ENCODE measurements around the gene SMIM41.

Gene SMIM41

GRCh38 chr12:52050758-52051541, 28.6 kb upstream of the SMIM41 start, which contains the start of gene NR4A1:
Gene NR4A1, plus strand, starts transcription at chr12:52051442. Its CDS starts 2,887 bp downstream, at chr12:52054329.
- DNase-seq = peak; percentile 99

- peak; percentile 61 for DNase-seq
Measured at GRCh38 chr12:52052468-52053186, 26.9 kb upstream of the SMIM41 start.

DNA sequence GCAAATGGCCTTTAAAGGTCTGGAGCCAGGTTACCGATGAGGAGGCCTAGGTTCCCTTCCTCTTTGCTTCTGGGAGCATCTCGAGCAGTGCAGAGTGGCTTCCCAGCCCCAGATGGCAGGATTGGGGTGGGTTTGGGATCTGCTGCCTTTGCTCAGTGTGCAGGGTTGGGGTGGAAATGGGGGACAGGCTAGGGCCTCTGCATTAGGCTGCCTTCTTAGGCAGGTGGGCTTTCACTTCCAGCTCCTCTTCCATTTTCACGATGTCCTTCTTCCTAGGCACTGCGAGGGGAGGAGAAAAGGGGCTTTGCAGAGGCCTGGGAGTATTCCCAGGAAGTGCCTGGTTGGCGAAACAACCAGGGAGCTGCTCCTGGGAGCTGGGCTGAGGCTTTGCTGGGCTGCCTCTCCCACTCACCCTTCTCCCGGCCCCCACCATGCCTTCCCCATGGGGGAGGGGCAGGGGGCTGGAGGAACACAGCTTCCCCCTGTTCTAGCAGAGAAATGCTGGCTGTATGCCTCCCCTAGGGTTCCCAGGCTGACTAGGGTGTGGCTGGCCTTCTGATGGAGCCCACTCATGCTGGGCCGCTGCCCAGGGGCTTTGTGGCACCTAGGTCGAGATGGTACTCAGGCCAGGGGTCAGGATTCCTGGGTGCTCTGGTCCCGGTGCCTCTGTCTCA, 25.8 kb upstream of the SMIM41 start:
- no peak for DNase-seq

DNA sequence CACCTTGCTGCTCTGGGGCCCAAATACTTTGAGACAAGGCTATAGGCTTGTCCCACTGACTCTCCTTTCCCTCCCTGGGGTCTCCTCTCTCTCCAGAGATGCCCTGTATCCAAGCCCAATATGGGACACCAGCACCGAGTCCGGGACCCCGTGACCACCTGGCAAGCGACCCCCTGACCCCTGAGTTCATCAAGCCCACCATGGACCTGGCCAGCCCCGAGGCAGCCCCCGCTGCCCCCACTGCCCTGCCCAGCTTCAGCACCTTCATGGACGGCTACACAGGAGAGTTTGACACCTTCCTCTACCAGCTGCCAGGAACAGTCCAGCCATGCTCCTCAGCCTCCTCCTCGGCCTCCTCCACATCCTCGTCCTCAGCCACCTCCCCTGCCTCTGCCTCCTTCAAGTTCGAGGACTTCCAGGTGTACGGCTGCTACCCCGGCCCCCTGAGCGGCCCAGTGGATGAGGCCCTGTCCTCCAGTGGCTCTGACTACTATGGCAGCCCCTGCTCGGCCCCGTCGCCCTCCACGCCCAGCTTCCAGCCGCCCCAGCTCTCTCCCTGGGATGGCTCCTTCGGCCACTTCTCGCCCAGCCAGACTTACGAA, 25.2 kb upstream of the SMIM41 start:
- peak; percentile 22 for DNase-seq

DNA sequence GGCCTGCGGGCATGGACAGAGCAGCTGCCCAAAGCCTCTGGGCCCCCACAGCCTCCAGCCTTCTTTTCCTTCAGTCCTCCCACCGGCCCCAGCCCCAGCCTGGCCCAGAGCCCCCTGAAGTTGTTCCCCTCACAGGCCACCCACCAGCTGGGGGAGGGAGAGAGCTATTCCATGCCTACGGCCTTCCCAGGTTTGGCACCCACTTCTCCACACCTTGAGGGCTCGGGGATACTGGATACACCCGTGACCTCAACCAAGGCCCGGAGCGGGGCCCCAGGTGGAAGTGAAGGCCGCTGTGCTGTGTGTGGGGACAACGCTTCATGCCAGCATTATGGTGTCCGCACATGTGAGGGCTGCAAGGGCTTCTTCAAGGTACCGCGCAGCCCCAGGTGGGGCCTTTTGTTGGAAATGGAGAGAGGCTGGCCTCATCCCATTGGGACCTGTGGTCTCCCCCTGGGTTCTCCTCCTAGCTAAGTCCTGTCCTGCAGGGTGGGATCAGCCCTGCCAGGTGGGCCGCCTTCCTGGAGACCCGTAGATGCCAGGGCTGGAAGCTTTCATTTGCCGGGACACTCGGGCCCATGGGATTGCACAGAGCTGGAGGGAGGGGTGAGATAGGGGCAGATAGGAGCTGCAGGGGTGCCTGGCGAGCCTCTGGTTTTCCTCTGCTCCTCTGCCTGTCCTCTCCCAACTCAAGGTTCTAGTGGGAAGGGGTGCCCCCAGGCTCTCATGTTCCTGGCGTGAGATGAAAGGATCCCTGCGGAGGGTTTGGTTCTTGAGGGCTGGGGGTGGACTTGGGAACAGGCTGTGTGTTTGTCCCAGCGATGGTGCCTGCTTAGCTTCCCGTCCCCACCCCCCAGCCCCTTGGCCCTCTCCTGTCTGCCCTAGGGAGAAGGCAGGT, 24.4 kb upstream of the SMIM41 start:
- DNase-seq = peak; percentile 27

GRCh38 chr12:52055731-52056711, 23.5 kb upstream of the SMIM41 start:
- DNase-seq = peak; percentile 38

DNA sequence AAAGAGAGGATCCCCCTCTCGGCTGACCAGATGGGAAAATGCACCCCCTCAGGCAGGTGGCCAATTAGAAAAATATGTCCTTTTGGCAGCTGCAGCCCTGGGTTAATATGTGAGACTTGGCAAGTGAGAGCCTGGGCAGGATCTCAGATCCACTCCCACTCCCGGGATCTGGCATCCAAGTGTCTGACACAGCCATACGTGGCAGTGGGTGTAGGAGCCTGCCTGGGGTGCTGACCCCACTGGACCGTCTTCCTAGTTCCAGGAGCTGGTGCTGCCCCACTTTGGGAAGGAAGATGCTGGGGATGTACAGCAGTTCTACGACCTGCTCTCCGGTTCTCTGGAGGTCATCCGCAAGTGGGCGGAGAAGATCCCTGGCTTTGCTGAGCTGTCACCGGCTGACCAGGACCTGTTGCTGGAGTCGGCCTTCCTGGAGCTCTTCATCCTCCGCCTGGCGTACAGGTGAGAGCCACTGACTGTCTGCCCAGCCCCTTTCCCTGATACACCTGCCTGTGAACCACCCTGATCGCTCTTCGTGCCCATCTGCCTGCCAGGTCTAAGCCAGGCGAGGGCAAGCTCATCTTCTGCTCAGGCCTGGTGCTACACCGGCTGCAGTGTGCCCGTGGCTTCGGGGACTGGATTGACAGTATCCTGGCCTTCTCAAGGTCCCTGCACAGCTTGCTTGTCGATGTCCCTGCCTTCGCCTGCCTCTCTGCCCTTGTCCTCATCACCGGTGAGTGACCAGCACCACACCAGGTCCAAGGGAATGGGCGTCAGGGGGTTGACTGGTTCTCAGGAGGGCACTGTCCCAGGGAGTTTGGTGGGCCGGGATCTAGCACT, 22.5 kb upstream of the SMIM41 start:
- DNase-seq = peak; percentile 35

DNA sequence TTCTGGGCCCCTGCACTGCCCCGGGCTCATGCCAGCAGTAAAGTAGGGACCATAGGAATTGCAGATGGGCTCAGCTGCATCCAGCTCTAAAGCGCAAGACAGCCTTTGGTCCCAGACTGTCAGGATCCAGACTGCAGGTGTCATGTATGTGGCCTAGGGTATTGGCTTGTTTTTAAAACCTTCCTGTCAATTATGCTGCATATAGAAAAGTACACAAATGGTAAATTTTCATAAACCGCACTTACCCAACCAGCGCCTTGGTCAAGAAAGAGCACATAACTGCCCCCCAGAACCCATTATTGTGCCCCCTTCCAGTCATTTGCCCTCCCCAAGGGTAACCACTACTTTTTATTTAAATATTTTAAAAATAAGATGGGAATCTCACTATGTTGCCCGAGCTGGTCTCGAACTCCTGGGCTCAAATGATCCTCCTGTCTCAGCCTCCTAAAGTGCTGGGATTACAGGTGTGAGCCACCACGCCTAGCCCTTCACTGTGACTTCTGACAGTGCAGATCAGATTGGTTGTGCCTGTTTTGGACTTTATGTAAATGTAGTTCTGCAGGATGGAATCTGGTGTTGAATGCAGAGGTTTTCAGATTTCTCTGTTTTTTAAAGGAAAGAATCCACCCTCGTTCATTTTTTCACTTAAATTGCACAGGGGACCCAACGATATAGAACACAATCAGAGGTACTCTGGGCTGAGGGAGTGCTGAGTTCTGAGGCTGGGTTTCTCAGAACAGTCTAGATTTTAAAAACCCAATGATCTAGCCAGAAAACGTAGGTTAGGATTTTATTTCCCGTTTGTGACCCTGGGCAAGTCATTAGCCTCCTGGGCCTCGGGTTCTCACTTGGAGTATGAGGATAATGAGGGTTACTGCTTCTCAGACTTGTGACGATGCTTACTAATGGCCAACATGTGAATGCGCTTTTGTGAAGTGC, 21.6 kb upstream of the SMIM41 start:
- peak; percentile 23 for DNase-seq

DNA sequence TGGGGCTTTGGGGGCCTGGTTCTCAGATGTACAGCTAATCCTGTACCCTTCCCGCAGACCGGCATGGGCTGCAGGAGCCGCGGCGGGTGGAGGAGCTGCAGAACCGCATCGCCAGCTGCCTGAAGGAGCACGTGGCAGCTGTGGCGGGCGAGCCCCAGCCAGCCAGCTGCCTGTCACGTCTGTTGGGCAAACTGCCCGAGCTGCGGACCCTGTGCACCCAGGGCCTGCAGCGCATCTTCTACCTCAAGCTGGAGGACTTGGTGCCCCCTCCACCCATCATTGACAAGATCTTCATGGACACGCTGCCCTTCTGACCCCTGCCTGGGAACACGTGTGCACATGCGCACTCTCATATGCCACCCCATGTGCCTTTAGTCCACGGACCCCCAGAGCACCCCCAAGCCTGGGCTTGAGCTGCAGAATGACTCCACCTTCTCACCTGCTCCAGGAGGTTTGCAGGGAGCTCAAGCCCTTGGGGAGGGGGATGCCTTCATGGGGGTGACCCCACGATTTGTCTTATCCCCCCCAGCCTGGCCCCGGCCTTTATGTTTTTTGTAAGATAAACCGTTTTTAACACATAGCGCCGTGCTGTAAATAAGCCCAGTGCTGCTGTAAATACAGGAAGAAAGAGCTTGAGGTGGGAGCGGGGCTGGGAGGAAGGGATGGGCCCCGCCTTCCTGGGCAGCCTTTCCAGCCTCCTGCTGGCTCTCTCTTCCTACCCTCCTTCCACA, 20.7 kb upstream of the SMIM41 start:
- peak; percentile 41 for DNase-seq

DNA sequence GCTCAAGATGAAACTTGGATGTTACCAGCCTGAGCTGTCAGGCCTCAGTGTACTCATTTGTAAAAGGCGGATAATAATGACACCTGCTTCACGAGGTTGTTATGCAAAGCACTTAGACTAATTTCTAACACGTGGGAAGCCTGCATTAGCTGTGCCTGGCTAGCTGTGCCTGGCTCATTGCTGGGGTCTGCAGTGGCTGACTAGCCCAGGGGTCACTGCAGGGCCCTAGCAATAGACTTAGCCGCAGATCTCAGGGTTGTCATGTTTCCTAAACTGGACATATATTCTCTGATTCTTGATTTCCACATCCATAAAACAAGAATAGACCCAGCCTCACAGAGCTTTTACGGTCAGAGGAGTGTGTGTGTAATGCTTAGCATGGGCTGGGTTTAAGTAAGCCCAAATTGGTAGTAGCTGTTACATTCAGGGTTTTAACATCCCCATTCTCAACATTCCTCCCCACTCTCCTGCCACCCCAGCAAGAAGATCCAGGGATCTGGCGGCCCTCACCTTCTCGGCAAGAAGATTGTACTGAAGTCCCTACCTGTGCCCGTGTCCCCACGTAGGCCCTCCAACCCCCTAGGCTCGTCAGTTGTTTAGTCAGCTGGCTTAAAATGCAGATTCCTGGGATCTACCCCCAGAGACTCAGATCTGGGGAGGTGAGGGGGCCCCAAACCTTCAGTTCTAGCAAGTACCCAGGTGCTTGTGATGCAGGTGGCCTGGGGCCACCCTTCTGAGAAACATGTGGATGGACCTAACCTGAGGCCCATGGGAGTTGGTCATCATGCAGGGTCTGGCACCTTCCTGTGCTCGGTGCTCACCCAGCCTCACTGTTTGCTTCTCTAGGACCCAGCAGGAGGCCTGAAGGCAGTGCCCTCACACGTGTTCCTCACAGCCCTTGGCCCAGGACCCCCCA, 19.7 kb upstream of the SMIM41 start:
- peak; percentile 62 for DNase-seq

- peak; percentile 48 for DNase-seq
Measured at GRCh38 chr12:52060498-52061177, 18.9 kb upstream of the SMIM41 start.

- DNase-seq = peak; percentile 28
Measured at GRCh38 chr12:52061470-52062166, 17.9 kb upstream of the SMIM41 start.

DNA sequence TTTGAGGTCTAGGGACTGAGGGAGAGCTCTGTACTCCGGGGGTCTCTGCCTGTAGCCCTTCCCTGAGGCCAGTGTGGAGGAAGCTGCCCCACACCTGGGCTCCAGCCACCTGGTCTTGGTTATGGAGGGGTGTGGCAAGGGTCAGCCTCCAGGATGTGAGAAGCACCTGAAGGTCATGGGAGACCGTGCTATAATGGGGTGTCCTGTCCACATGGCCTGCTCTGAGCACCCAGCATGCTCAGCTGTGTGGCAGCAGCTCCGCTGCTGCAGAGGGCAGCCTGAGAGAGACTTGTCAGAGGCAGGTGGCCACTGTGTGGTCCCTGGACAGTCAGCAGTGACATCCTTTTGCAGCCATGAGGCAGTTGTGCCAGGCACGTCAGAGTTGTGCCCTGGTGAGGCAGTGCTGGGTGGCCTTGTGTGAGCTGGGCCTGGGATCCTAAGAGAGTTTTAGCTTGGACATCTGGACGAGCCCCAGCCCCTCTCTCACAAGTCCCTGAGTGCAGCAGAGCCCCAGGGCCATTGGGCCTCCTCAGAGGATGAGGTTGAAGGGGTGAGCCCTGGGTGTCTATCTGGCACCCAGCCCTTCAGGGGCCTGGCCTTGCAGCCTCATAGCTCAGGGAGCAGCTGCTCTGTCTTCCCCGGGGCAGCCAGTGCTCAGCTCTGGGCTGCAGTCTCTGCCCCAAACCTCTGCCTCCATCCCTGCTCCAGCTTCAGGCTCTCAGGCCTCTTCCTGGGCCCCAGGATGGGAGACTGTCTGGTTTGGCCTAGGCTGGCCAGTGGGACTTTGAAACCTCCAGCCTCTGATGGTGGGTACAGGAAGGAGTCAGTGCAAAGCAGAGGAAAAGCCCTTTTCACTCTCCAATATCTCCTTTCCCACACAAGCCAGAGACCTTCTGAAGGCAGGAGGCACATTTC, 17.1 kb upstream of the SMIM41 start:
- peak; percentile 20 for DNase-seq

Data from CD4-positive, alpha-beta T cell treated with Interleukin-10 for 1 hour (primary cell).